Caco-2 (cell line): ENCODE results near the gene PDZD2. TPM values are rescaled to one million over a fixed set of nuclear protein-coding genes. Genes with fewer than 3 reads are reported as not detected.

ENCODE experiments used
- BruUV-seq: library from RNA; stranded (reverse); fragments of 400-500 nt; replicated peaks from 2 replicates; lab custom pipeline; 2021; lab: Mats Ljungman, UMichigan
- CTCF ChIA-PET: fragments of 300-600 bp; sonication (Branson Sonifier 250); formaldehyde crosslinking; loops from one replicate; lab custom pipeline; 2022; ENCODE audit warnings: antibody characterized with exemption; lab: Charles Lee
- POLR2A ChIA-PET: fragments of 300-600 bp; sonication (Branson Sonifier 250); formaldehyde crosslinking; loops from one replicate; lab custom pipeline; 2022; ENCODE audit warnings: antibody characterized with exemption; lab: Charles Lee
- DNase-seq, 2 experiments: peaks; one replicate each; pipeline versions ENCODE4 v3.0.0 to v3.0.0-alpha.2; 2020 to 2022
- H3K27me3 ChIP-seq: replicated peaks from 2 replicates; pipeline ENCODE4 v1.6.0; 2011; ENCODE audit warnings: low read length; ENCODE audit not compliant: control insufficient read depth, insufficient read depth
- H3K36me3 ChIP-seq: 2 replicates; pipeline ENCODE4 v1.5.1; 2011; ENCODE audit warnings: low read length; ENCODE audit not compliant: control insufficient read depth, insufficient read depth
- H3K4me1 ChIP-seq: fragments of 250-450 bp; sonication (Bioruptor Pico); 2 replicates; pipeline ENCODE4 v1.5.1; 2020; ENCODE audit warnings: mild to moderate bottlenecking
- H3K4me3 ChIP-seq: 2 replicates; pipeline ENCODE4 v1.5.1; 2011; ENCODE audit warnings: low read depth, mild to moderate bottlenecking, control low read depth, low read length
- H3K9me3 ChIP-seq: fragments of 250-450 bp; sonication (Bioruptor Pico); 2 replicates; pipeline ENCODE4 v1.5.1; 2020; ENCODE audit warnings: mild to moderate bottlenecking, moderate library complexity
- H3K27ac Mint-ChIP-seq: one replicate; pipeline ENCODE4 v1.8.0; 2022; ENCODE audit warnings: mixed read lengths; ENCODE audit not compliant: unreplicated experiment
- H3K27me3 Mint-ChIP-seq: one replicate; pipeline ENCODE4 v1.8.0; 2022; ENCODE audit warnings: mixed read lengths; ENCODE audit not compliant: insufficient read depth, unreplicated experiment
- H3K36me3 Mint-ChIP-seq: one replicate; pipeline ENCODE4 v1.8.0; 2022; ENCODE audit warnings: mild to moderate bottlenecking, mixed read lengths; ENCODE audit not compliant: insufficient read depth, unreplicated experiment
- H3K4me1 Mint-ChIP-seq: one replicate; pipeline ENCODE4 v1.8.0; 2022; ENCODE audit warnings: low read depth, mixed read lengths; ENCODE audit not compliant: unreplicated experiment
- H3K4me3 Mint-ChIP-seq: one replicate; pipeline ENCODE4 v1.8.0; 2022; ENCODE audit warnings: mild to moderate bottlenecking, moderate library complexity, mixed read lengths; ENCODE audit not compliant: unreplicated experiment
- H3K9me3 Mint-ChIP-seq: one replicate; pipeline ENCODE4 v1.8.0; 2022; ENCODE audit warnings: mixed read lengths; ENCODE audit not compliant: unreplicated experiment
- CTCF ChIP-seq, 2 experiments: fragments of 200-600 bp in 1 of 2; IDR thresholded peaks; 1 replicate in 1 of 2; 2 replicates in 1 of 2; pipeline versions ENCODE4 v1.5.1 to v1.8.0; 2011 to 2022; ENCODE audit warnings: antibody characterized with exemption in 1 of 2, control low read depth in 1 of 2, inconsistent platforms in 1 of 2, low read depth in 1 of 2, low read length in 1 of 2, mild to moderate bottlenecking in 1 of 2, moderate library complexity in 1 of 2; ENCODE audit not compliant: insufficient read depth in 1 of 2, severe bottlenecking in 1 of 2, unreplicated experiment in 1 of 2
- intact Hi-C: fragments of 100-400 bp; cut with micrococcal nuclease; formaldehyde crosslinking; loops from one replicate; pipeline ENCODE4 v1.10.0; 2022; ENCODE audit not compliant: unreplicated experiment
- total RNA-seq: library from RNA; stranded (reverse); gene quantifications from 2 replicates; pipeline ENCODE4 v1.2.3, GENCODE V29; 2022

Gene PDZD2
- total RNA-seq, 1 experiment from 2014 or later = 0.16 TPM

- no peak overlapping the region for H3K27ac Mint-ChIP-seq
- H3K27me3 Mint-ChIP-seq = peaks cover 3% of the 10 kb centered on the region
- no TSS peak for BruUV-seq
- intact Hi-C loops = no loop called here
- TF ChIP-seq CTCF (IDR thresholded peaks at IDR 0.05; ENCODE audit: insufficient read depth in 1 of 2, low read depth in 1 of 2, low read length in 1 of 2, severe bottlenecking in 1 of 2, unreplicated experiment in 1 of 2) = no peak
- Histone ChIP-seq H3K27me3 (no peaks in the 10 kb centered on the region), H3K9me3 (no peaks in the 10 kb centered on the region; the same call in 1 of the 2 replicates), H3K4me3 (no peak overlapping the region), H3K36me3 (no peaks in the 10 kb centered on the region), H3K4me1 (no peaks in the 10 kb centered on the region)
- POLR2A ChIA-PET = no interaction called here
- no peaks in the 10 kb centered on the region for H3K36me3 Mint-ChIP-seq
- H3K9me3 Mint-ChIP-seq = no peaks in the 10 kb centered on the region
- CTCF ChIA-PET = no interaction called here
- H3K4me3 Mint-ChIP-seq = no peak overlapping the region
- no peak for DNase-seq
- no peaks in the 10 kb centered on the region for H3K4me1 Mint-ChIP-seq
Measured at GRCh38 chr5:31786090-31786631, 147.2 kb downstream of the PDZD2 start.

GRCh38 chr5:31794009-31794408 is 155.1 kb downstream of the PDZD2 start:
- Histone ChIP-seq H3K4me3 (no peak overlapping the region), H3K36me3 (no peaks in the 10 kb centered on the region), H3K9me3 (no peaks in the 10 kb centered on the region), H3K27me3 (no peaks in the 10 kb centered on the region), H3K4me1 (no peaks in the 10 kb centered on the region)
- DNase-seq = no peak
- Mint-ChIP-seq H3K4me1 (no peaks in the 10 kb centered on the region), H3K27ac (no peak overlapping the region), H3K4me3 (no peak overlapping the region), H3K36me3 (no peaks in the 10 kb centered on the region), H3K27me3 (peaks cover 3% of the 10 kb centered on the region), H3K9me3 (peaks cover 16% of the 10 kb centered on the region)
- intact Hi-C loops = no loop called here
- CTCF ChIA-PET = no interaction called here
- POLR2A ChIA-PET = no interaction called here
- no TSS peak for BruUV-seq
- TF ChIP-seq CTCF (IDR thresholded peaks at IDR 0.05; ENCODE audit: insufficient read depth in 1 of 2, low read depth in 1 of 2, low read length in 1 of 2, severe bottlenecking in 1 of 2, unreplicated experiment in 1 of 2) = no peak

- Histone ChIP-seq H3K27me3 (no peaks in the 10 kb centered on the region), H3K36me3 (no peaks in the 10 kb centered on the region), H3K9me3 (no peaks in the 10 kb centered on the region), H3K4me1 (peaks cover 10% of the 10 kb centered on the region; the same call in 1 of the 2 replicates), H3K4me3 (no peak overlapping the region)
- no peaks in the 10 kb centered on the region for H3K36me3 Mint-ChIP-seq
- no peak overlapping the region for H3K27ac Mint-ChIP-seq
- intact Hi-C loops = no loop called here
- peaks cover 10% of the 10 kb centered on the region for H3K9me3 Mint-ChIP-seq
- H3K4me3 Mint-ChIP-seq = no peak overlapping the region
- TF ChIP-seq CTCF (IDR thresholded peaks at IDR 0.05; ENCODE audit: insufficient read depth in 1 of 2, low read depth in 1 of 2, low read length in 1 of 2, severe bottlenecking in 1 of 2, unreplicated experiment in 1 of 2) = no peak
- BruUV-seq = no TSS peak
- POLR2A ChIA-PET = no interaction called here
- no peak for DNase-seq
- CTCF ChIA-PET = interaction anchor here (0.6 kb wide), 1 partner anchor 691 kb away, joined by 3 read pairs; no protein-coding TSS in a partner anchor
- peaks cover 3% of the 10 kb centered on the region for H3K27me3 Mint-ChIP-seq
- H3K4me1 Mint-ChIP-seq = no peaks in the 10 kb centered on the region
Measured at GRCh38 chr5:31798168-31798567, 159.2 kb downstream of the PDZD2 start.
